Left cardiac atrium (tissue), 4 donors: Measurements from ENCODE around the gene ASPM. TPM values are rescaled to one million over a fixed set of nuclear protein-coding genes. Genes with fewer than 3 reads are reported as not detected.
"Not testable (repeated sequence)": the region's sequence is repeated elsewhere in the genome, so short reads cannot be mapped to it uniquely, and the experiment has no call there.

Experiments
- ATAC-seq, 2 donors: fragments of 200-7000 bp; cut with Tn5 transposase; one replicate each; pipeline ENCODE4 v1.9.1; 2020; ENCODE audit warnings: mild to moderate bottlenecking in 2 of 2, moderate library complexity in 2 of 2
- DNase-seq: peaks from one replicate; pipeline ENCODE4 v3.0.0-alpha.2; 2020
- intact Hi-C, 2 donors: fragments of 100-400 bp; cut with DNase I; formaldehyde crosslinking; loops; one replicate each; pipeline versions ENCODE4 v1.14.1 to v1.15.1; 2022 to 2023
- total RNA-seq, 2 donors: library from RNA; stranded (reverse); fragmentation: NEBNext Ultra II Directional; extraction: Animal tissue kit (Norgen Biotek cat#: 25700); gene quantifications; one replicate each; pipeline ENCODE4 v1.2.1, GENCODE V29; 2021
- donor health status: DM: no; HTN: yes; CAD: no.
- donor health status: DM: no; HTN: yes; CAD: no; lungs with severe emphysema.
- donor health status: DM: yes; HTN: yes; CAD: no.
- donor health status: Dilated cardiomyopathy.

ASPM gene
- total RNA-seq, 2 donors from 2014 or later: 0.13 to 0.53 TPM

DNA sequence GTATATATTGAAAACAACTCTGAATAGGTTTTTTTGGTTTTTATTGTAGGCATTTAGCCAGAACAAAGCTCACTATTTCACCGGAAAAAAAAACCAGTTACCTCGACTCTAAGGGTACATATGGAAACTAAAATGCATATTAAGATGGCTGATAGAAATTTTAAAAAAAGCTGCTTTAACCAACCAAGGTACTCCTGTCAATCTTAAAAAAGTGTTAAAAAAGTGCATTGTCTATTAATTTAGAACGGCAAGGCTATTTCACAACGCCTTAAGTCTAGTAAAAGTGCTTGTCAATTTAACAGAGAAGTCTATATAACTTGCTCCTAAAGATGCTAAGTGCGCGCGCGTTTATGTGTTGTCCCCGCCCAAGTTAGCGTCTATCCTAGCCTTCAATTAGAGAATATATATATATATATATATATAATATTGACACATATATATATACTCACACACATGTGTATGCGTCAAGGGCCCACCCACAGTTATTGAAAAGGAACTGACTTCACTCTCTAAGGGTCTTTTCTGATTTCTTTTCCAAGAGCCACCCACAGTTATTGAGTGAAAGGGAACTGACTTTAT lies 934 bp downstream of the ASPM start:
- ATAC-seq: no peak
- intact Hi-C loops: no loop called here

DNA sequence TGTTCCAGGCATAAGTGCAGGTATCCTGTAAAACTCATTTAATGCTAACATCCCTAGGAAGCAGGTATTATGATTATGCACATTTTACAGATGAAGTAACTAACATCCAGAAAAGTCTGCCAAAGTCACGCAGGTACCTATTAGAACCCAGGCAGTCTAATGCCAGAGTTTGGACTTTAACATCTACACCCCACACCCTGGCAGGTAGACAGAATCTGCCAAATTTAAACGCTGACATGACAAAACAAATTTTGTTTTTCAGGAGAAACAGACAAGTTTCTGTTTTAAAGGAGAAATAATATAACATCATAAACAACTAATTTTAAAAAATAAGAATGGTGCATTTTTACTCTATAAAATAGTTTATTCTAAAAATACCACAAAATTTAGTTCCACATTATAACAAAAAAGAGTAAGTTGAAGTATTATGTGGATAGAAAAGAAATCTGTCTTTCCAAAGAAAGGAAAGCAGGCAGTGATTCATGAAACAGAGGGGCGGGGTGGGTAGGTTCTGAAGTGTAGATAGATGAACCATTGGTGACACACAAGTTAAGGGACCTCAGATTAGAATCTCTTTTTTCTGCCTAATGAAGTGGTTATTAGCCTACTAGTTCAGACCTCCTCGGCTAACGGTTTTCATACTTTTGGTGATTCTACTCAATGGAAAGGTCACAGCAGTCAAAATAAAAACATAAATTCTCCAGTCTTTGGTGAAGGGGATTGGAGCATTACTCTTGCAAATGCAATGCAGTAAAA lies 1.7 kb downstream of the ASPM start:
- intact Hi-C loops: no loop called here
- ATAC-seq (no peak), DNase-seq (no peak)

More for the DNA sequence above, 934 bp downstream of the ASPM start:
- DNase-seq: no peak

DNA sequence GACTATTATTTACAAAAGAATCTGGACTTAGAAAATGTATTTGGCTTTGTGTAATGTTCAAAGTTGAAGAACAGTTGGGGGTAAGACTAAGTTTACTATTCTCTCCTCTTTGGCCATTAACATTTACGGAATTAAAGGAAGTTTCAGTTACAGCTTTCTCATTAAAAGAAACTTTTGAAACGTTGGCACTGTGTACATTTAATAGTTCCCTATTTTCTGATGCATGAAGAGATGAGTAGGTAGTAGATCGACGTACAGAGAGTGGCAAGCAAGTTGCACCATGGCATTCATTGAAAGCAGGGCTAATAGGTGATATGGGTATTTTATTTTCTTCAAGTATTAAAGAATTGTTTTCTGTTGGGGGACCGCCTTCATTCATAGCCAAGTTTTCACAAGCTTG lies 3.2 kb downstream of the ASPM start:
- ATAC-seq: no peak
- DNase-seq: no peak
- intact Hi-C loops: no loop called here

DNA sequence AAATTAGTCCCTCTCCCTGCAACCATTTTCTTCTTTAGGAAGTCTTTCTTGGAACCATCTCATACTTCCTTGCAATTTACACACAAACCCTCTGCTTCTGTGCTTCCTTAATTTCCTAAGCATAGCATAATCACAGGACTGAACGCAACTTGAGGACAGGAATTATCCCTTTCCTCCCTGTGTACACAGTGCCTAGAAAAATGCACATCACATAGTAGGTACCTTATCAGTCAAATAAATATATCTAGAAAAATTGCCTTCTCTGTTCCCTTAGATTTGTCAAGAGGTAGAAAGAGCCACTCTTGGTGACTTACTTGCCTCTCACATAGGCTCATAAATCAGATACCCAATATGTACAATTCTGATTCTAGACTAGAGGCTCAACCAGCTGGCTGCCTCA lies 4.9 kb downstream of the ASPM start:
- DNase-seq (no peak), ATAC-seq (no peak)
- intact Hi-C loops: no loop called here

DNA sequence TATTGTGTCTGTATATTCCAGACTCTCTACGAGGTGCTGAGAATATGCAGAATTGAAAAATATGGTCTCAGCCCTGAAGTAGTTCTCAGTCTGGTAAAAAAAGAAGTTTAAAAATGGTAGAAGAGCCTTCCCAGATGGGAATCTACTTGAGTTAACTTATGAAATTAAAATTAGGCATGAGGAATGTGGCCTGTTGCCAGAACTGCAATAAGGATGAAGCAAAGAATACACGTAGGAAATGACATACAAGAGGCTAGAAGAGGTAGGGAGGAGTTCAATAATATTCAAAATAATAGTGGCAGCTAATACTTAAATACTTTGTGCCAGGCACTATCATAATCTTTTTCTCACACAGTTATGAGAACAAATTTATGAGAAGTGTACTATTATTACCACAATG lies 6.3 kb downstream of the ASPM start:
- no peak for DNase-seq
- ATAC-seq: no peak
- intact Hi-C loops: no loop called here

DNA sequence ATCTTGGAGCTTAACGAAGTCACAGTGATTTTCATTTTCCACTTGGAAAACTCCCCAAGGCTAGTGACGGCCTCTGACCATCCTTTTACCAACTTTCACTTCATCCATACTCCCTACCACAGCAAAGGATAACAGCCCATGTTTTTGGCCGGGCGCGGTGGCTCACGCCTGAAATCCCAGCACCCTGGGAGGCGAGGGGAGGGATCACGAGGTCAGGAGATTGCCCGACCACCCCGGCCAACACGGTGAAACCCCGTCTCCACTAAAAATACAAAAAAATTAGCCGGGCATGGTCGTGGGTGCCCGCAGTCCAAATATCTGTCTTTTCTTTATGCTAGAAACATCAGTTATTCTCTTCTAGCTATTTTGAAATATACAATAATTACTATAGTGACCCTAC lies 7.3 kb downstream of the ASPM start:
- intact Hi-C loops: no loop called here
- DNase-seq (no peak), ATAC-seq (no peak)

DNA sequence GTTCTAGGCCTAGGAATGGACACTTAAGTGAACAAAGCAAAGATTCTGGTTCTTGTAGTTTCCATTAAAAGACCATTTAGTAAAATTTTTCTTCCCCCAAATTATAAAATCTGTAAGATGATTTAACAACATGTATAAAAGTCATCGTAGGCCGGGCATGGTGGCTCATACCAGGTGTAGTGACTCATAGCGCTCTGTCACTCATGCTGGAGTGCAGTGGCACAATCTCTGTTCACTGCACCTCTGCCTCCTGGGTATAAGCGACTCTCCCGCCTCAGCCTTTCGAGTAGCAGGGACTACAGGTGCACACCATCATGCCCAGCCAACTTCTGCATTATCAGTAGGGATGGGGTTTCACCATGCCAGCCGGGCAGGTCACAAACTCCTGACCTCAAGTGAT lies 9.1 kb downstream of the ASPM start:
- DNase-seq (no peak), ATAC-seq (no peak)
- intact Hi-C loops: no loop called here

DNA sequence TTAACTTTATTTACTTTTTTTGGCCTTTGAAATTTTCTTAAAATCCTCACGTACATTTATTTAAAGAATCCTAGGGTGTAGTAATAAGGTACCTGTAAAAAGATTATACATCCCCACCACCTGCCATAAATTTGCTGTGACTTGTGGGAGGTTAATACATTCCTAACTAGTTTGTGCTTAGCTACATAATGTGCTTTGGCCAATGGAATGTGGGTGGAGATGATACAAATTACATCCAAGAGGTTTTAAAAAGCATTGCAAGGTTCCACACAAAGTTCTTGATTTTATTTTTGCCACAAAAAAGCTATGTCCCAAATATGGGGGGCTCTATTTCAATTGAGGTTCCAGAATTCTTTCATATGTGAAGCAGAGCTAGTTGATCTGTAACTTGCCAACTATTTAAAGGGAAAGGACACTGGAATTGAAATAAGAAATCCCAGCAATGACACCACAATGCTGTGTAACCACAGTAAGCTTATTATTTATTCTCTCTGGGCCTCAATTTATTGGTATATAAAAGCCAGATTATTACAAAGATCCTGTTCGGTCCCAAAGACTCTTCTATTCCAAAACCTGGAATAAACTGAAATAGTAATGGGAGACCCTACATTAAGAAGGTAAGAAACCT lies 15.7 kb downstream of the ASPM start:
- intact Hi-C loops: no loop called here
- DNase-seq (no peak), ATAC-seq (no peak)

DNA sequence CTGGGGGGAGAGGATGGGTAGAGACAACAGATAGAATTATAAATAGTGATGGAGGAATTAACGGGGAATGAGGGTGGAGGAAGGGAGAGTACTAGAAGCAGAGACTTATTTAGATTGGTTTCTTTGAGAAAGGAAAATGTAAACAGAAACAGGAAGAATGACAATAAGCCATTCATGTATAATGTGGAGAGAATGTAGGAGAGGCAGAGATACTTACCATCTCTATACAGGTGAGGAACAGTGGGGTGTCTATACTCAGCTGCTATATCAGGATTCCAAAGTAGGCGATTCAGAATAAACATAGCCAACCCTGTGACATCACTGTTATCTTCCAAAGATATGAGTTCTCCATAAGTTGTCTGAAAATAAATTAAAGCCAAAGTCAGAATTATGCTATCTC lies 16.8 kb downstream of the ASPM start:
- DNase-seq (no peak), ATAC-seq (no peak)
- intact Hi-C loops: no loop called here

DNA sequence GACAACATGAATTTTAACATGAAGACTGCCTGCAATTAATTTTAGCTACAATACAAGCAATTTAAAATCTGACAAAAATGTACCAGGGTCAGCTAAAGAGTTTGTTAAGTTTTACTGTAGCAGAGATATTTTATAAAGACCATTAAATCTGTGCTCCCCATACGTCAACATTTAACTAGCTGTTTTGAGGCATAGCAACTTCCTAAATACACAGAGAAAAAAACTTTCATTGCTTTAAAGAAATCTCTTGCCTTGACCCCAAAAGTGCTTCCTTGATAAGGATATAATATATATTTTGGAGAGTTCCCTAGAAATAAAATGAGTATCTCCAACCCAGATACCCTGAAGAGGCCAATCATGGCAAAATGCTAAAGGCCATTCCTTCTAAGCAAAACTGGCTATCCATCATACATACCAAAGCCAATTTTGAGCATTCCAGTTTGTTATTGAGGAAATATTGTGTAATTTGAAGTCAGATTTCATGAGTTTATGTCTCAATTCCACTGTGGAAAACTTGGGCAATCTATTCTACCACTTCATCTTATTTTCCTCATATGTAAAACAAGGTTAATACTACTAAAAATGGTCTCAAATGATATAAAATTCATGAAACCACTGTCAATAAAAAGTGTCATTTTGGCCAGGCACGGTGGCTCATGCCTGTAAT lies 19.1 kb downstream of the ASPM start:
- peak in 1 of 2 donors; percentile 61 for ATAC-seq
- DNase-seq: no peak
- intact Hi-C loops: no loop called here

DNA sequence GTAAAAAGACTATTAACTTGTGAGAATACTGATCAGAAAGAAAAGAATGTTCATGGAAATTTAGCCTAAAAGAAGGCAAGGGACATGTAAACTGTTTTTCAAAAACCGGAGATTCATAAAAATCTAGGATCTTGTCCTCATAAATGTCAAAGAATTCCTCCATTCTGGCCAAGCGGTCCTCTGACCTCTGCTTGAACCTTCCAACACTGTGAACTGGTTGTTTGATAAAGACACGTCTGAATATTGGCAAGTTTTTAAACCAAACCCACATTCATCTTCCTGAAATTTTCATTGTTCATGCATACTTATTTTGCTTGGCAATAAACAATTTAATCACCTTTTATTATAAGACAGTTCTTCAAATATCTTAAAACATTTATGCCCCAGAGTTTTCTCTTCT lies 19.8 kb downstream of the ASPM start:
- intact Hi-C loops: no loop called here
- ATAC-seq (no peak), DNase-seq (no peak)

DNA sequence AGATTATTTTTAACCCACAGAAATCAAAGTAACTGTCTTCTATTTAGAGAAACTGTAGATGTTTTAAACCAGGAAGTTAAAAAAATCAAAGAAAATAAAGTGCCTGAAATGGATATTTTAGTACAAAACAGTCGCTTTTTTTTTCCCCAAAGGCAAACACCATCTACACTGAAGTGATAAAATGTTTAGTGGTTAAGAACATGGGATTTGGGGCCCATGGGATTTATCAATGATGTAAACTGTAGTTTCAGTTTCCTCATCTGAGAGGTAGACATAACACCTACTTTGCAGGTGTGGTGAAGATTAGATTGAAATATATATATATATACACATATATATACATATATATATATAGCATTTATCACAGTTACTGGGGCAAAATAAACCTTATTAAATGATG lies 22.1 kb downstream of the ASPM start:
- ATAC-seq (no peak), DNase-seq (no peak)
- intact Hi-C loops: no loop called here

DNA sequence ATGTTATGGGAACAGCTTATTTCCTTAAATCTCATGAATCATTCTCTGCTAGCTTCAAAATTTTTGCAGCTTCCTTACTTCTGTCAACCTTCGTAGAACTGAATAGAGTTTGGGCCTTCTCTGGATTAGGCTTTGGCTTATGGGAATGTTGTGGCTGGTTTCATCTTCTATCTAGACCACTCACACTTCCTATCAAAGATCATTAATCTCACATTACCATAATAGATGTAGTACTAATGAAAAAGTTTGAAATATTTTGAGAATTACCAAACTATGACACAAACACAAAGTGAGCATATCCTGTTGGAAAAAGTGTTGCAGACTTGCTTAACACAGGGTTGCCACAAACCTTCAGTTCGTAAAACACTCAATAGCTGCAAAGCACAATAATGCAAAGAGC lies 30.3 kb downstream of the ASPM start:
- DNase-seq (no peak), ATAC-seq (no peak)
- intact Hi-C loops: no loop called here

DNA sequence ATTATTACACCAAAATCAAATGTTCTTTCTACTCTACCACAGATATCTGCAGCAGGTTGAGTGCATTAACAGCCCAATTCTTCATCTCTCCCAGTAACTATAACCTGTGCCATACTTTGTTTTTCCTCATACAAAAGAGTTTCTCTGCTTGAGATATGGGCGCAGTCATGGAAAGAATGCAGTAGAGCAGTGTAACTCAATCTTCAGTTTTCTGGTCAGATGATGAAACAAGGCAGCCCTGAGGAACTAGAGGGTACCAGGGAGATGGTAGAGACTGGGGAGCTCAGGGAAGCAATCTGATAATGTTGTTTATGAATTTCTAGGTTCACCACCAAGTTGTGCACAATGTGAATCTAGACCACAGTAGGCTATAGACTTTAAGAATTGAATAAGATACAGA lies 39.6 kb downstream of the ASPM start:
- ATAC-seq (no peak), DNase-seq (no peak)
- intact Hi-C loops: no loop called here

DNA sequence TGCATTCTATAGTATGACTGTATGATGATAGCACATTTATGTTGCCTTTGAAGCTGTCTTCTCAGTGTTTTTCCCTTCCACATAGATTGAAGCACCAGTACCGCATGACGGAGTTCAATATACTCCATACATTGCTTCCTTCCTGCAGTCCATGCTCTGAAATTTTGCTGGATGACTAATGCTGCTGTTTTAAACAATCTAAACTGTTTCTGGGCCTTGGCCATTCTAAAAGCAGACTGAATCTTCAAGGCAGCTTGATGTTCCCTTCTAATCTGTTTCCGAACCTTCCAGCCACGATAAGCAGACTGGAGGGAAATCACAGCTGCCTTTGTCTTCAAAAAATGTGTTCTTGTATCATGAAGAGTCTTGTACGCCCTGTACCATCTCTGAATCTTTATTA lies 43.2 kb downstream of the ASPM start:
- ATAC-seq (no peak), DNase-seq (no peak)
- intact Hi-C loops: no loop called here

DNA sequence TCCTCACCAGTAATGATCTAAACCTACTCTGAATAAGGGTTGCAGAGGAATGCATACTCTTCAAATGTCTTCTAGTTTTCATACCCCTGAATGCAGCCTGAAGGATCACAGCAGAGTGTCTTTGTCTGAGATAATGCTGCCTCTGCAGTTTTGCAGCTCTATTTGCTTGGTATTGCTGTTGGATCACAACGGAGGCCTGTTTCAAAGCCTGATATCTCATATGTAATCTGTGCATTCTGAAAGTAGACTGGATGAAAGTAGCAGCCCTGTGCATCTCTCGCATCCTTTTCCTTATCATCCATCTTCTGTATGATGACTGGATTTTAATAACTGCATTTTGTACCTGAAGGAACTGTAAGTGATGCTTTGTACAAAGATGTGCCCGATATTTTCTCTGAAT lies 44.5 kb downstream of the ASPM start:
- intact Hi-C loops: no loop called here
- ATAC-seq (no peak), DNase-seq (no peak)

DNA sequence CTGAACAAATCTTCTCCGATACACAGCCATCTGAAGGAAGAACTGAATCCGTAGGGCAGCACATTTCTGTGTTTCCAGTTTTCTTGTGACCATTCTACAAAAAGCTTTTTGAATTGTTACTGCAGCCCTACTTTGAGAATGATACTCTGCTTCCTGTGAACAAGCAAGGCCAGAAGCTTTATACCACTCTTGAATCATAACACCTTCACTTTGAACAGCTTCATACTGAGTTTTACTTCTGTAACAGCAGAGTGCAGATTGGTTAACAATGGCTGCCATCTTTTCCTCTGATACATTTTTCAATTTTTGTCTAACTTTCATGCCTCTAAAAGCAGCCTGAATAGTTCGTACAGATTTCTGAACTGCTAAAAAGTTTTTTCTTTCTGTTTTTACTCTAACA lies 45.8 kb downstream of the ASPM start:
- ATAC-seq (no peak), DNase-seq (no peak)
- intact Hi-C loops: no loop called here

DNA sequence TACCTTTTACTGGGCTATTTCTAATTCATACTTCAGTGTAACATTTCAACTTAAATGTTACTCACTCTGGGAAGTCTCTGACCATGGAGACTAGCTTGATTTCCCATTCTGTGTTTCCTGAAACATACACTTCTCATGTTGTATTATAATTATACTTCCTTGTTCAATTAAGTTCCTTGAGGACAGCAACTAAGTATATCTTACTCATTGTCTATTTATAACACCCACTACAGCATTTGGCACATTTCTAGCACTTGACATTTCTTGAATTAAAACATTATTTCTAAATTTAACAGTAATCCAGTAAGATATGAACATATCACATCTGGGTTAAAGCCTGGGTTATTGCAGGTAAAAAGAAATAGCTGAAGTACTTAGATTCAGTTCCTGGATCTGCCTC lies 47.0 kb downstream of the ASPM start:
- DNase-seq: no peak
- peak in 1 of 2 donors; percentile 26 for ATAC-seq
- intact Hi-C loops: no loop called here

DNA sequence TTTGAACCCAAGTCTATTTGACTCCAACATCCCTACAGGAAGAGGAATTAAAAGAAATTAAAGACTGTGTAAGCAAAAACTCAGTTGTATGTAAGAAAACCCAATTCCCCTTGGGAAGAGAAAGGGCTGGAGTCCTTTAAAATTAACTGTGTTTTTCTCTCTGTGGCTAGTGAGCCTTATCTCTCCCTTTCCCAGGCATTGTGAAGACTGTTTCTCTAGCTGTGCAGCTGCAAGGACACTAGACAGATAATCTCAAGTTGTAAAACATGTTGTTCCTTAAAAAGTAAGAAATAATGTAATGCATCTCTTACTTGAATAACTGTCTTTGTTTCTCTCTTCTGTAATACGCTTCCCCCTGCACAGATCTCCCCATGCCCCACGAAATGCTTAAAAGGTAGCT lies 49.5 kb downstream of the ASPM start:
- intact Hi-C loops, ATAC-seq: not testable (repeated sequence)

DNA sequence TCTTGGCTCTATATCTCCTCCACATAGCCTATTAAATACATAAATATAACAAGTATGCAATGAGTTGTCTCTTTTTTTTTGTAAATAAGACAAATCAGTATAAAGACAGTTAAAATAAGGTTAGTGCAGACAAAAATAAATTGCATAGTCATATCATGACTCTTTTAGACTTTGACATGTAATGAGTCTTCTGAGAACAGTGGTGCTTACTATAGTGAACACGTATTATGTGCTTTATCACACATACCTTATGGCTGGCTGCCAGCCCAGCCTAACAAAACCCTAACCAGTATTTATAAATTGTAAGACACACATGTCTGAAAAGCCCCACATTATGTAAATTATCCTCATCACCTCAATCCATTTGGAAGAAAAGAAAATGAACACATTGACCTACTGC lies 50.3 kb downstream of the ASPM start:
- intact Hi-C loops: no loop called here
- ATAC-seq (no peak), DNase-seq (no peak)

More for the DNA sequence above, 49.5 kb downstream of the ASPM start:
- DNase-seq: not testable (repeated sequence)
